Liver (tissue), 3 donors: ENCODE results near the gene SLC24A4.

Source experiments
- GABPA ChIP-seq, 2 donors: IDR thresholded peaks in 1 of 2; conservative IDR thresholded peaks in 1 of 2; 2 replicates each; pipeline ENCODE4 v1.6.1; 2016; ENCODE audit warnings: antibody characterized with exemption in 2 of 2, mild to moderate bottlenecking in 1 of 2, moderate library complexity in 1 of 2
- TF ChIP-seq, protein P1 (sequence below): fragments of 150-350 bp; IDR thresholded peaks from 2 replicates; pipeline ENCODE4 v1.5.1; 2017; ENCODE audit warnings: improper control_type of control experiment, low read depth, low read length; ENCODE audit not compliant: missing input control
- donor health status: healthy.
- donor health status: healthy.

DNA sequence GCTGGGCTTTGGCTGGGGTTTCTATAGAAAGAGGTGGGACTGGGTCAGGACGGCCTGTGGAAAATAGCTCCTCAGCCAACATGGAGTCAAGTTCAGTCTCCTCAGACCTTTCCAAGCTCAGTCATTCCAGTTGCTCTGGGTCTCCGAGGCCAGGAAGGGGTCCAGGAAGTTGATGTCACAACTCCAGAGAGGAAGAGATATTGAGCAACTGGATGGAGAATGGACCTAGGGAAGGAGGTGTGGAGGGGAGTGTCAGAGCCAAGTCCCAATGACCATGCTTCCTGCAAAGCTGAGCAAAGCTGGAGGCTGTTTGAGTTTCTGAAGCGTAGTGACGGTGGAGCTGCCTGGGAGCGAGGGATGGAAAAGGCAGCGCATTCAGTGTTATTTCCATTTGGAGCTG, 86.1 kb downstream of the SLC24A4 start:
- TF ChIP-seq GABPA (IDR thresholded peaks at IDR 0.05 in 1 of 2, conservative IDR thresholded peaks at IDR 0.05 in 1 of 2) = no peak
- TF ChIP-seq, protein P1, sequence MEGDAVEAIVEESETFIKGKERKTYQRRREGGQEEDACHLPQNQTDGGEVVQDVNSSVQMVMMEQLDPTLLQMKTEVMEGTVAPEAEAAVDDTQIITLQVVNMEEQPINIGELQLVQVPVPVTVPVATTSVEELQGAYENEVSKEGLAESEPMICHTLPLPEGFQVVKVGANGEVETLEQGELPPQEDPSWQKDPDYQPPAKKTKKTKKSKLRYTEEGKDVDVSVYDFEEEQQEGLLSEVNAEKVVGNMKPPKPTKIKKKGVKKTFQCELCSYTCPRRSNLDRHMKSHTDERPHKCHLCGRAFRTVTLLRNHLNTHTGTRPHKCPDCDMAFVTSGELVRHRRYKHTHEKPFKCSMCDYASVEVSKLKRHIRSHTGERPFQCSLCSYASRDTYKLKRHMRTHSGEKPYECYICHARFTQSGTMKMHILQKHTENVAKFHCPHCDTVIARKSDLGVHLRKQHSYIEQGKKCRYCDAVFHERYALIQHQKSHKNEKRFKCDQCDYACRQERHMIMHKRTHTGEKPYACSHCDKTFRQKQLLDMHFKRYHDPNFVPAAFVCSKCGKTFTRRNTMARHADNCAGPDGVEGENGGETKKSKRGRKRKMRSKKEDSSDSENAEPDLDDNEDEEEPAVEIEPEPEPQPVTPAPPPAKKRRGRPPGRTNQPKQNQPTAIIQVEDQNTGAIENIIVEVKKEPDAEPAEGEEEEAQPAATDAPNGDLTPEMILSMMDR = no peak
